ENCODE results near the gene GNLY.

GRCh38 chr2:85675427-85675826 is 18.7 kb upstream of the GNLY start:
- TF ChIP-seq, protein P1, sequence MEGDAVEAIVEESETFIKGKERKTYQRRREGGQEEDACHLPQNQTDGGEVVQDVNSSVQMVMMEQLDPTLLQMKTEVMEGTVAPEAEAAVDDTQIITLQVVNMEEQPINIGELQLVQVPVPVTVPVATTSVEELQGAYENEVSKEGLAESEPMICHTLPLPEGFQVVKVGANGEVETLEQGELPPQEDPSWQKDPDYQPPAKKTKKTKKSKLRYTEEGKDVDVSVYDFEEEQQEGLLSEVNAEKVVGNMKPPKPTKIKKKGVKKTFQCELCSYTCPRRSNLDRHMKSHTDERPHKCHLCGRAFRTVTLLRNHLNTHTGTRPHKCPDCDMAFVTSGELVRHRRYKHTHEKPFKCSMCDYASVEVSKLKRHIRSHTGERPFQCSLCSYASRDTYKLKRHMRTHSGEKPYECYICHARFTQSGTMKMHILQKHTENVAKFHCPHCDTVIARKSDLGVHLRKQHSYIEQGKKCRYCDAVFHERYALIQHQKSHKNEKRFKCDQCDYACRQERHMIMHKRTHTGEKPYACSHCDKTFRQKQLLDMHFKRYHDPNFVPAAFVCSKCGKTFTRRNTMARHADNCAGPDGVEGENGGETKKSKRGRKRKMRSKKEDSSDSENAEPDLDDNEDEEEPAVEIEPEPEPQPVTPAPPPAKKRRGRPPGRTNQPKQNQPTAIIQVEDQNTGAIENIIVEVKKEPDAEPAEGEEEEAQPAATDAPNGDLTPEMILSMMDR (IDR thresholded peaks at IDR 0.05 in 8 of 11, conservative IDR thresholded peaks at IDR 0.05 in 3 of 11) = no peak
- TF ChIP-seq POLR2AphosphoS5 (IDR thresholded peaks at IDR 0.05) = no peak
- TF ChIP-seq POLR2A (IDR thresholded peaks at IDR 0.05) = no peak

All from spleen (tissue), 7 donors.